Measurements from ENCODE around the gene EPC1. TPM values are rescaled to one million over a fixed set of nuclear protein-coding genes. Genes with fewer than 3 reads are reported as not detected.

The EPC1 gene
- total RNA-seq, 2 donors from 2014 or later, result 40.2 to 48.5 TPM

DNA sequence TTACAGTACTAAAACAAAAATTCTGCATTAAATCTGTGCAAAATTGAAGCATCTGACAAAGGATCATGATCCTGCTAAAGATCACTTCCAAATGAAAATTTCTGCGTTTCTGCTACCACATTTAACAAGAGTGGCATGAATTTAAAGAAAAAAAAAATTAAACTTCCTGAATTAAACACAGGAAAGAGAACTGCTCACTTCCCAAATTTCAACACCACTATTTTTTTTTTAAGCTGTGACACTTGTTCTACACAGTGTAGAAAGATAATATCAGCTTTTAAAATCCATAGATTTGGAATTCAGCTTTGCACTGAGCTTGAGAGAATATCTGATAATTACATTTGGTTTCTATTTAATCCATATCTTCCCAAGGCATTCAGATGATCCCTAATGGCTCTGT is 73.6 kb downstream of the EPC1 start:
- H3K36me3 ChIP-seq, result peaks cover 25% of the 10 kb centered on the region
- H3K27ac ChIP-seq, result no peak overlapping the region
- ATAC-seq (ENCODE audit: insufficient number of reproducible peaks, low FRiP score, low read depth) (no peak), DNase-seq (ENCODE audit: low spot score) (no peak)
- TF ChIP-seq, protein P1, sequence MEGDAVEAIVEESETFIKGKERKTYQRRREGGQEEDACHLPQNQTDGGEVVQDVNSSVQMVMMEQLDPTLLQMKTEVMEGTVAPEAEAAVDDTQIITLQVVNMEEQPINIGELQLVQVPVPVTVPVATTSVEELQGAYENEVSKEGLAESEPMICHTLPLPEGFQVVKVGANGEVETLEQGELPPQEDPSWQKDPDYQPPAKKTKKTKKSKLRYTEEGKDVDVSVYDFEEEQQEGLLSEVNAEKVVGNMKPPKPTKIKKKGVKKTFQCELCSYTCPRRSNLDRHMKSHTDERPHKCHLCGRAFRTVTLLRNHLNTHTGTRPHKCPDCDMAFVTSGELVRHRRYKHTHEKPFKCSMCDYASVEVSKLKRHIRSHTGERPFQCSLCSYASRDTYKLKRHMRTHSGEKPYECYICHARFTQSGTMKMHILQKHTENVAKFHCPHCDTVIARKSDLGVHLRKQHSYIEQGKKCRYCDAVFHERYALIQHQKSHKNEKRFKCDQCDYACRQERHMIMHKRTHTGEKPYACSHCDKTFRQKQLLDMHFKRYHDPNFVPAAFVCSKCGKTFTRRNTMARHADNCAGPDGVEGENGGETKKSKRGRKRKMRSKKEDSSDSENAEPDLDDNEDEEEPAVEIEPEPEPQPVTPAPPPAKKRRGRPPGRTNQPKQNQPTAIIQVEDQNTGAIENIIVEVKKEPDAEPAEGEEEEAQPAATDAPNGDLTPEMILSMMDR (IDR thresholded peaks at IDR 0.05), result no peak
- H3K9me3 ChIP-seq, result no peaks in the 10 kb centered on the region
- peaks cover 0 to 19% of the 10 kb centered on the region in 2 donors for H3K4me1 ChIP-seq (ENCODE audit: control insufficient read depth in 1 of 2, low read depth in 2 of 2)
- H3K4me3 ChIP-seq, result no peak overlapping the region
- H3K27me3 ChIP-seq (replicated peaks; ENCODE audit: insufficient read depth), result no peaks in the 10 kb centered on the region

DNA sequence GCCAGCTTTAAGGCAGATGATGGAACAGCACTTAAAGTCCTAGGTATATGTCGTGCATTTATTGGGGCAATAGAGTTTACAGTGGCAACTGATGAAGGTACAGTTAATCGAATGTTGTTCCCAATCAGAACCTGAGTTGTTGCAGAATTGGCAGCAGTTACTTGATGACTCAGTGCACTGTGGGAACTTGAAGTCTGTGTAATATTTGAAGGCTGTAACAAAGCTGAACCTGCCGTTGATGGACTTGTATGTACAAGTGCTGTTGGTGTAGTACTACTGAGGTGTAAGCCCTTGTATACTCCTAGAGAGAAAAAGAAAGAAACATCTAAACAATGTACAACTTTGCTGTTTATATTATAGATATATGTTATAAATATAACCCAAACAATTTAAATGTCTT is 75.3 kb downstream of the EPC1 start:
- Histone ChIP-seq H3K9me3 (no peaks in the 10 kb centered on the region), H3K4me3 (no peak overlapping the region), H3K4me1 (ENCODE audit: control insufficient read depth in 1 of 2, low read depth in 2 of 2) (peaks cover 0 to 19% of the 10 kb centered on the region in 2 donors), H3K27ac (no peak overlapping the region), H3K27me3 (replicated peaks; ENCODE audit: insufficient read depth) (no peaks in the 10 kb centered on the region), H3K36me3 (peaks cover 25% of the 10 kb centered on the region)
- TF ChIP-seq, protein P1 (IDR thresholded peaks at IDR 0.05), result no peak
- DNase-seq (ENCODE audit: low spot score) (no peak), ATAC-seq (ENCODE audit: insufficient number of reproducible peaks, low FRiP score, low read depth) (no peak)

DNA sequence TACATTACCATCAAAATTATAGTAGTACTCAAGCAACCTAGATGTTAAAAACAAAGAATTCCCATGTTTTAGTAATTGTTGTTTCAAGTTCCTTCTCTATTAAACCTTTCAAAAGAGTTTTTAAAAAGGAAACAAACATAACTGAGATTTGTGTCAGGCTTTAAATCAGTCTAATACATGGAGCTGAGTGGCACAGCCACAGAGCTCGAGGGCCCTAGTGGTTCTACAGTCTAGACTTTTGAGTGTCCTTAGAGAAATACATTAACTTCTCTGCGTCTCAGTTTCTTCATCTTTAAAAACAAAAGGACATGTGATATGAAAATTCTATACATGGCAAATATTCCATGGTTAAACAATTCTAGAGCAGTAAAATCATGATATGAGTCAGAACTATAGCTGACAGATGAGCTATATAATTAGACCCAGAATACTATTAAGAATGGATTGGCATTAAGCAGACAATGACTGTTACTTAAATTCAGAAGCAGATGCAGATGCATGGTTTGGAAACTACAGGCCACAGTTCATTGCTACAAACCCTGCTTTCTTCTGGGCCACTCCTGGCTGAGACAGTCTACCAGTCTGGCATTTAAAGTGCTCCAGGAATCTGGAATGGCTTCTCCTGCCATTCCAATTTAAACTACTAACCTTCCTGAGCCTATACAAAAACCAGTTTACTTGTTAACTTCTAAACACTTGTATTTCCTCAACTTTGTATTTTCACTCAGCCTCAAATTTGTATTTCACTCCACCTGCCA is 77.4 kb downstream of the EPC1 start:
- ATAC-seq (ENCODE audit: insufficient number of reproducible peaks, low FRiP score, low read depth) (no peak), DNase-seq (ENCODE audit: low spot score) (no peak)
- H3K4me3 ChIP-seq, result no peak overlapping the region
- peaks cover 25% of the 10 kb centered on the region for H3K36me3 ChIP-seq
- peaks cover 0 to 28% of the 10 kb centered on the region in 2 donors for H3K4me1 ChIP-seq (ENCODE audit: control insufficient read depth in 1 of 2, low read depth in 2 of 2)
- H3K27ac ChIP-seq, result no peak overlapping the region
- H3K9me3 ChIP-seq, result no peaks in the 10 kb centered on the region
- TF ChIP-seq, protein P1 (IDR thresholded peaks at IDR 0.05), result no peak
- no peaks in the 10 kb centered on the region for H3K27me3 ChIP-seq (replicated peaks; ENCODE audit: insufficient read depth)

DNA sequence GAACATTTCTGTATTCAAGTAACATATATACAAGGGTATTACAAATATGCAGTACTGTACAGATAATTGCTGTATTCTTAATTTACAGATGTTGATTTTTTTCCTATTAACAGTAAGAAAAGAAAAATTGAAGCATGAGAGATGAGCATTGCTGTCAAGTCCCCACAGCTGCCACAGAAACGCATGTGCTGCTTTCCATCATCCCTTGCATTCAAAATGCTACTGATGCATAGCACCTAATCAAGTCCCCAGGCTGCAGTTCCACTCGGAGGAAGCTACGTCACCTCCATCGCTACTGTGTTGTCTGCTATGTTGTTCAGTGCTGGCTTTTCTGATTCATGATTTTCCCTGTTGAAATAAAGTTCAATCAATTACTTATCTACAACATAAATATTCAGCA is 78.2 kb downstream of the EPC1 start:
- Histone ChIP-seq H3K4me3 (no peak overlapping the region), H3K27me3 (replicated peaks; ENCODE audit: insufficient read depth) (no peaks in the 10 kb centered on the region), H3K9me3 (no peaks in the 10 kb centered on the region), H3K36me3 (peaks cover 25% of the 10 kb centered on the region), H3K27ac (no peak overlapping the region), H3K4me1 (ENCODE audit: control insufficient read depth in 1 of 2, low read depth in 2 of 2) (peaks cover 0 to 32% of the 10 kb centered on the region in 2 donors)
- DNase-seq (ENCODE audit: low spot score) (no peak), ATAC-seq (ENCODE audit: insufficient number of reproducible peaks, low FRiP score, low read depth) (no peak)
- TF ChIP-seq, protein P1 (IDR thresholded peaks at IDR 0.05), result no peak

DNA sequence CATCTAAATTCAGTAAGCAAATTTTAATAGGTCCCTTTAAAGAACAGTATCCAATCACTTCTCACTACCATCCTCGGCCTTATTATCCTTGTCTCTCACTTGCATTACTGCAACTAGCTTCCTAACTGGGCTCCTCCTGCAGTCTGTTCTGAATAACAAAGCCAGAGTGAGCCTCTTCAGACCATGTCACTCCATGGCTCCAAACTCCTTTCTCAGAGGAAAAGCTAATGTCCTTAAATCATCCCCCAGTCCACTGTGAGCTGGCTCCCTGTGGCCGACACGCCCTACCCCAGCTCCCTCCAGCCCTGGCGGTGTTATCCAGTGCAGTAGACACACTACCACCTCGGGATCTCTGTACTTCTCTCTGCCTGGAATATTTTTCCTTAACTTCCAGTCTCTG is 80.0 kb downstream of the EPC1 start:
- Histone ChIP-seq H3K4me3 (no peak overlapping the region), H3K4me1 (ENCODE audit: control insufficient read depth in 1 of 2, low read depth in 2 of 2) (peaks cover 0 to 25% of the 10 kb centered on the region in 2 donors), H3K27me3 (replicated peaks; ENCODE audit: insufficient read depth) (no peaks in the 10 kb centered on the region), H3K27ac (no peak overlapping the region), H3K9me3 (no peaks in the 10 kb centered on the region), H3K36me3 (peaks cover 18% of the 10 kb centered on the region)
- DNase-seq (ENCODE audit: low spot score) (no peak), ATAC-seq (ENCODE audit: insufficient number of reproducible peaks, low FRiP score, low read depth) (no peak)
- TF ChIP-seq, protein P1 (IDR thresholded peaks at IDR 0.05), result no peak

Measured in thoracic aorta (tissue), 2 donors.